Right renal cortex interstitium (tissue), 3 donors: ENCODE results near the gene ATMIN. TPM values are rescaled to one million over a fixed set of nuclear protein-coding genes. Genes with fewer than 3 reads are reported as not detected.
A peak's percentile ranks its signal among the peaks of the same experiment; 100 is the strongest.

Experiments
- DNase-seq, 3 donors: peaks; one replicate each; pipeline ENCODE4 v3.0.0-alpha.2; 2013; ENCODE audit warnings: low read depth in 3 of 3, low spot score in 2 of 3
- polyA plus RNA-seq, 3 donors: library from polyadenylated mRNA; unstranded; fragments of 120-200 nt; gene quantifications; one replicate each; pipeline ENCODE4 v1.2.1, GENCODE V29; 2013; ENCODE audit not compliant: insufficient read length in 3 of 3

Gene ATMIN, protein sequence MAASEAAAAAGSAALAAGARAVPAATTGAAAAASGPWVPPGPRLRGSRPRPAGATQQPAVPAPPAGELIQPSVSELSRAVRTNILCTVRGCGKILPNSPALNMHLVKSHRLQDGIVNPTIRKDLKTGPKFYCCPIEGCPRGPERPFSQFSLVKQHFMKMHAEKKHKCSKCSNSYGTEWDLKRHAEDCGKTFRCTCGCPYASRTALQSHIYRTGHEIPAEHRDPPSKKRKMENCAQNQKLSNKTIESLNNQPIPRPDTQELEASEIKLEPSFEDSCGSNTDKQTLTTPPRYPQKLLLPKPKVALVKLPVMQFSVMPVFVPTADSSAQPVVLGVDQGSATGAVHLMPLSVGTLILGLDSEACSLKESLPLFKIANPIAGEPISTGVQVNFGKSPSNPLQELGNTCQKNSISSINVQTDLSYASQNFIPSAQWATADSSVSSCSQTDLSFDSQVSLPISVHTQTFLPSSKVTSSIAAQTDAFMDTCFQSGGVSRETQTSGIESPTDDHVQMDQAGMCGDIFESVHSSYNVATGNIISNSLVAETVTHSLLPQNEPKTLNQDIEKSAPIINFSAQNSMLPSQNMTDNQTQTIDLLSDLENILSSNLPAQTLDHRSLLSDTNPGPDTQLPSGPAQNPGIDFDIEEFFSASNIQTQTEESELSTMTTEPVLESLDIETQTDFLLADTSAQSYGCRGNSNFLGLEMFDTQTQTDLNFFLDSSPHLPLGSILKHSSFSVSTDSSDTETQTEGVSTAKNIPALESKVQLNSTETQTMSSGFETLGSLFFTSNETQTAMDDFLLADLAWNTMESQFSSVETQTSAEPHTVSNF
- polyA plus RNA-seq = 10 to 100 TPM; 47.0 to 49.9 (median 48.4) TPM

- DNase-seq = peak; percentile 56 to 78 (median 75)
Measured at GRCh38 chr16:81035398-81035974, at the start of gene ATMIN. Gene ATMIN (plus strand): TSS chr16:81035842. CDS start chr16:81035871, 29 bp downstream.

DNA sequence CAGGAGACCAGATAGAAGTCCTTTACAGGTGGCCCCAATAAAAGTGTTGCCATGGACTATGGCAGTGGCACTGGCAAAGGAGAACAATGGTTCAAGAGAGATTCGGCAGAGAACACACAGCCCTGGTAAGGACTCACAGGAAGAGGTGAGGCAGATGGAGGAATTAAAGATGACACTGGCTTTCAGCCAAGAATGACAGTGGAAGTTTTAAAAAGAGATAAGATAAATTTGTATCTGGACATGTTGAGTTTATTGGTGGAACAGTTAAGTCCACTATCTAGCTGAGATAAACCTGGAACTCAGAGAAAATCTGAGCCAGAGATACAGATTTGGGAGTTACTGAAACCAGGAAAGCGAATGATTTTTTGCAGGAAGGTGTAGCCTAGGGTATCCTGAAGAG is 49.1 kb upstream of the ATMIN start:
- DNase-seq = no peak

DNA sequence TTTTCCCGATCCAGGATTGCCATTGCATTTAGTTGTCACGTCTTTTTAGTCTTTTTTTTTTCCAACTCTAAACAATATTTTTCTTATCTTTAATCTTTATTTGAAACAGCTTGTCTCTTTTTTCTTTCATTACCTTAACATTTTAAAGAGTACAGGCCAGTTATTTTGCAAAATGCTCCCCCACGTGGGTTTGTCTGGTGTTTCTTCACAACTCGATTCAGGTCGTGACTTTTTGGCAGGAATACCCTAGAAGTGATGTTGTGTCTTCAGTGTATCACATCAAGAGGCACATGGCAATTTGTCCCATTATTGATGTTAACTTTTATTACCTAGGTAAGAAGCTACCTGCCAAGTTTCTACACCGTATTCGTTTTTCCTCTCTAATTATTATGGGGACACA is 46.9 kb upstream of the ATMIN start:
- DNase-seq = no peak

GRCh38 chr16:80989801-80990200 is 45.8 kb upstream of the ATMIN start:
- no peak for DNase-seq

- DNase-seq = no peak
Measured at GRCh38 chr16:80990577-80990976, 45.1 kb upstream of the ATMIN start.

- no peak for DNase-seq
Measured at GRCh38 chr16:80990978-80991377, 44.7 kb upstream of the ATMIN start.

DNA sequence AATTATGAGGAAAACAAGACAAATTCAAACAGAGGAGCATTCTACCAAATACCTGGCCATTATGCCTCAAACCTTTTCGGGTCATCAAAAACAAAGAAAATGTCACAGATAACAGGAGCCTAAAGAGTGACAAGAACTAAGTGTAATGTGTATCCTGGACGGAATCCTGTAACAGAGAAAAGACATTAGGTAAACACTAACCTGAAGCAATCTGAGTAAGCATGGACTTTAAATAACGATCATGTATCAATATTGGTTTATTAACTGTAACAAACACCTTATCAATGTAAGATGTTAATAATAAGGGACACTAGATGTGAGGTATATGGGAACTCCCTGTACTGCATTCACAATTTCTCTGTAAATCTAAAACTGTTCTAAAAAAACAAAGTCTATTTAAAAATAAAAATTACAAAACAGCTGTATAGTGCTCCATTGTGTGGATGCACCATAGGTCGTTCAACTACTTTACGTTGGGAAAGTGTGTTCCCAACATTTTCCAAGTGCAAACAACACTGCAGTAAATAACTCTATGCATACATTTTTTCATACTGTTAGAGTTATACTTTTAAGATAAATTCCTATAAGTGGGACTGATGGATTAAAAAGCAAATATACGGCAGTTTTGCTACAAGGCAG is 43.7 kb upstream of the ATMIN start:
- no peak for DNase-seq

GRCh38 chr16:80992676-80993293 is 42.9 kb upstream of the ATMIN start:
- DNase-seq = no peak

DNA sequence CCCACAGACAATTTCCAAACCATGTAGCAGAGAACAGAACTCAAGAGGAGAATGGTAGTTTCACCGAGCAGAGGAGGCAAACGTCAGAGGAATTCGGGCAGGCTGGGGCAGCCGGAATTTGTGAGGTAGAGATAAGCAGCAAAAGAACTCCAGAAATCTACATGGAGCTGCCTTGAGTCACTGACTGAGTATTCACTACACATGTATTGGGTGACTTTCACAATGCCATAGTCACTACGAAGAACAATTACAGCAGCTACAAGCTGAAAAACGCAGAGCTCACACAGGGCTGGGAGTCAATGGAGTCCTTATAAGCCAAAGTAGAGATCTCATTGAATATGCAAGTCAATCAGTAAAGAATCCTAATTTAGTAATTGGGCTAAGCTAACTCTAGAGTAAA is 42.3 kb upstream of the ATMIN start:
- DNase-seq = no peak

GRCh38 chr16:80993834-80994233 is 41.8 kb upstream of the ATMIN start:
- DNase-seq = no peak

- DNase-seq = no peak
Measured at GRCh38 chr16:80994451-80994850, 41.2 kb upstream of the ATMIN start.

GRCh38 chr16:80996688-80997138 is 38.9 kb upstream of the ATMIN start:
- peak in 1 of 3 donors; percentile 41 for DNase-seq

DNA sequence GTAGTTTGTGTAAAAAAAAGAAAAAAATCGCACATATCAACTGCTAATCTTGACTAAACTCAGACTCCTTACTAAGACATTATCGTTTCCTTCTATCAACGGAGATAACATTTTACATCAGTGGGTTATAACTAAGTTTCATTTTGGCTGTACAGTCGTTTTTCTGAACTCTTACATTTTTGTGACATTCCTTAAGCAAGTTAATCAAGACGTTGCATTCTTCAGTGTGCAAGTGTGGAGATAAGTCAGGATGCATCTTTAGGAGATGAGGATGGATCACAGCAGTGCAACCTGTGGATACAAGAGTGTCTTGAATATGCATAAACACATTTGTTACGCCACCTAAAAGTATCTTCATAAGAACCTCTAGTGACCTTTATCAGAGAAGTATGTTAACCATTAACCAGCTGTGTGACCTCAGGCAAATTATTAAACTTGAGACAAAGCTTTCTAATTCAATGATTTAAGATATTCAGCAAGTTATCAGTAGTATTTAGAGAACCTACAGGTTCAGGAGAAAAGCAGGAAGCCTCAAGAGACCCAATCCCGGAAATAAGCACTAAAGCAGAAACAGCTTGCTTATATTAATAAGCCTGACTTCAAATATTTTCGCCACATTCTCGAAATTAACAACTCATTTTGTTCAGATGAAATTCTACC is 38.4 kb upstream of the ATMIN start:
- DNase-seq = peak in 1 of 3 donors; percentile 36

DNA sequence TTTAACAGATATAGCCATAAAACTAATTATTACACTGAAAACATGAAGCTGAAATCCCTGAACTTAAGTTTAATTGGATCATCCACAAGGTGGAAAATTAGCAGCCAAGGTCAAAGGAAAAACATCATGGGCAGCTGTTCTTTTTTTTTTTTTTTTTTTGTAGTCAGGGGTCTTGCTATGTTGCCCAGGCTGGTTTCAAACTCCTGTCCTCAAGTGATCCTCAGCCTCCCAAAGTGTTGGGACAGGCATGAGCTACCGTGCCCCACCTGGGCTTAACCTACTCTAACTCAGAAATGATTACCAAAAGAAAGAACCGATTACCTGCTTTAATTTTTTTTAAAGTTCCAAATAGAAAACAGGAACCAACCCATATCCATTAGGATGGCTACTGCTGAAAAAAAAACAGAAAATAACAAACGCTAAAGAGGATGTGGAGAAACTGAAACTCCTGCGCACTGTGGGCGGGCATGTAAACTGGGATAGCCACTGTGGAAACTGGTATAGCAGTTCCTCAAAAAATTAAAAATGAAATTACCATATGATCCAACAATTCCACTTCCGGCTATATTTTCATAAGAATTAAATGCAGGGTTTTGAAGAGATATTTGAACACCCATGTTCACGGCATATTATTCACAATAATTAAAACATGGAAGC is 37.5 kb upstream of the ATMIN start:
- no peak for DNase-seq

GRCh38 chr16:81000873-81001272 is 34.8 kb upstream of the ATMIN start:
- DNase-seq = no peak

- no peak for DNase-seq
Measured at GRCh38 chr16:81001330-81001729, 34.3 kb upstream of the ATMIN start.

DNA sequence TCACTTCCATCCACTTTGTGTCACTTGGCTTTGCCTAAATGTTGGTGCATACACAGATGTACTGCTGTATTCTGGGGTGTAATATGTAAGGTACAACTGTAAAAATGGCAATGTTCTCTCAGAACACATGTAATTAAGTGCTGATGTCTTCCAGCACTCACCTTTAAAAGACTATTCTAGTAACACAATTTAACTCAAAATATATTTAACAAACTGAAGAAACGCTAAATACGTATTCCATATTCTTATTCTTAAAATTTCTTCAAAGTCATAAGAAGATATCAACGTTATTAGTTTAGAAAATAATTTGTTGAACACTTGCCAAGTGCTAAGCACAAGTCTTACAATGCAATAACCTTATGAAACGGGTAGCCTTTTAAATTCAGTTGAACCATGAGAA is 32.6 kb upstream of the ATMIN start:
- DNase-seq = no peak

DNA sequence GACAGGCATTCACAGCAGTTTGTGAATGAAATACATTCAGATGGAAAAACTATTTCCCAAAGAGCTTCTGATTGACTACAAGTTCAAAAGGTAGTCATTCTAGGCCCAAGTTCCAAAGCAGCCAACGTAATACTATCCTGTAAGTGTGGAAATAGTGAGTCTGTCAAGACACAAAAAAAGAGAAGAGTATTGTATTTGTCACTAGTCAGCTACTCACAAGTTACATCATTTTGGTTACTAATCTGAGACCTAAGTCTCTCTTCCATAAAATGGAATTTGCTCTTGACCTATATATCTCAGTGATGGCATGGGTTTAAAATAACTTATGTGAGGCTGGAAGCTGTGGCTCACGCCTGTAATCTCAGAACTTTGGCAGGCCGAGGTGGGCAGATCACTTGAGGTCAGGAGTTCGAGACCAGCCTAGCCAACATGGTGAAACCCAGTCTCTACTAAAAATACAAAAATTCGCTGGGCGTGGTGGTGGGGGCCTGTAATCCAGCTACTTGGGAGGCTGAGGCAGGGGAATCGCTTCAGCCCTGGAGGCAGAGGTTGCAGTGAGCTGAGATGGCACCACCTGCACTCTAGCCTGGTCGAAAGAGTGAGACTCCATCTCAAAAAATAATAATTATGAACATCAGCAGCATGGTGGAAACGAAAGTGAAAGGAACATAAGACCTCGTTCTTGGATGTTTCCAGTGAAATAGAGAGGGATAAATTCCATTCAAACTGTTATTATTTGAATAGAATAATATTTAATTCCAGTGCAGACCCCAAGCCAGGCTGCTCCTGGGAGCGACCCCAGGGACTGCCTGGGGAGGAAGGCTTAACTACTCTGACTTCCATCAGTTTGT is 31.8 kb upstream of the ATMIN start:
- DNase-seq = no peak
